CD1c-positive myeloid dendritic cell (primary cell): ENCODE results near the gene RIIAD1.
"Not testable (repeated sequence)": the region's sequence is repeated elsewhere in the genome, so short reads cannot be mapped to it uniquely, and the experiment has no call there.

Source experiments
- DNase-seq: peaks from one replicate; pipeline ENCODE4 v3.0.0-alpha.2; 2016; ENCODE audit errors: extremely low spot score

Gene RIIAD1

GRCh38 chr1:151733995-151734394, 12.7 kb downstream of the RIIAD1 start:
- DNase-seq = not testable (repeated sequence)

GRCh38 chr1:151737026-151737425, 15.7 kb downstream of the RIIAD1 start:
- DNase-seq = no peak

- no peak for DNase-seq
Measured at GRCh38 chr1:151737479-151737878, 16.2 kb downstream of the RIIAD1 start.

- DNase-seq = no peak
Measured at GRCh38 chr1:151739590-151740355, 18.5 kb downstream of the RIIAD1 start.

- DNase-seq = no peak
Measured at GRCh38 chr1:151741516-151741915, 20.2 kb downstream of the RIIAD1 start.

GRCh38 chr1:151756291-151756690, 35.0 kb downstream of the RIIAD1 start:
- no peak for DNase-seq

GRCh38 chr1:151759241-151759640, 37.9 kb downstream of the RIIAD1 start:
- DNase-seq = no peak

- no peak for DNase-seq
Measured at GRCh38 chr1:151760597-151761385, 39.5 kb downstream of the RIIAD1 start.

GRCh38 chr1:151762941-151763921, 41.9 kb downstream of the RIIAD1 start, which contains the start of gene MRPL9:
TSS of gene MRPL9 (minus strand) at chr1:151763496. CDS start at chr1:151763479, 17 bp downstream.
- peak; percentile 77 for DNase-seq

GRCh38 chr1:151763990-151764389, 42.7 kb downstream of the RIIAD1 start:
- no peak for DNase-seq

GRCh38 chr1:151768351-151769066, 47.2 kb downstream of the RIIAD1 start:
- peak; percentile 29 for DNase-seq

GRCh38 chr1:151769270-151769669, 47.9 kb downstream of the RIIAD1 start:
- DNase-seq = not testable (repeated sequence)

GRCh38 chr1:151773702-151774101, 52.4 kb downstream of the RIIAD1 start:
- DNase-seq = no peak

- no peak for DNase-seq
Measured at GRCh38 chr1:151774256-151774922, 53.1 kb downstream of the RIIAD1 start.

GRCh38 chr1:151775894-151776664, 54.8 kb downstream of the RIIAD1 start:
- DNase-seq = no peak

GRCh38 chr1:151776665-151777062, 55.3 kb downstream of the RIIAD1 start:
- no peak for DNase-seq

GRCh38 chr1:151777317-151777716, 56.0 kb downstream of the RIIAD1 start:
- no peak for DNase-seq
